ENCODE results near the gene MYO18A.
"Not testable (repeated sequence)": the region's sequence is repeated elsewhere in the genome, so short reads cannot be mapped to it uniquely, and the experiment has no call there.

MYO18A gene, protein sequence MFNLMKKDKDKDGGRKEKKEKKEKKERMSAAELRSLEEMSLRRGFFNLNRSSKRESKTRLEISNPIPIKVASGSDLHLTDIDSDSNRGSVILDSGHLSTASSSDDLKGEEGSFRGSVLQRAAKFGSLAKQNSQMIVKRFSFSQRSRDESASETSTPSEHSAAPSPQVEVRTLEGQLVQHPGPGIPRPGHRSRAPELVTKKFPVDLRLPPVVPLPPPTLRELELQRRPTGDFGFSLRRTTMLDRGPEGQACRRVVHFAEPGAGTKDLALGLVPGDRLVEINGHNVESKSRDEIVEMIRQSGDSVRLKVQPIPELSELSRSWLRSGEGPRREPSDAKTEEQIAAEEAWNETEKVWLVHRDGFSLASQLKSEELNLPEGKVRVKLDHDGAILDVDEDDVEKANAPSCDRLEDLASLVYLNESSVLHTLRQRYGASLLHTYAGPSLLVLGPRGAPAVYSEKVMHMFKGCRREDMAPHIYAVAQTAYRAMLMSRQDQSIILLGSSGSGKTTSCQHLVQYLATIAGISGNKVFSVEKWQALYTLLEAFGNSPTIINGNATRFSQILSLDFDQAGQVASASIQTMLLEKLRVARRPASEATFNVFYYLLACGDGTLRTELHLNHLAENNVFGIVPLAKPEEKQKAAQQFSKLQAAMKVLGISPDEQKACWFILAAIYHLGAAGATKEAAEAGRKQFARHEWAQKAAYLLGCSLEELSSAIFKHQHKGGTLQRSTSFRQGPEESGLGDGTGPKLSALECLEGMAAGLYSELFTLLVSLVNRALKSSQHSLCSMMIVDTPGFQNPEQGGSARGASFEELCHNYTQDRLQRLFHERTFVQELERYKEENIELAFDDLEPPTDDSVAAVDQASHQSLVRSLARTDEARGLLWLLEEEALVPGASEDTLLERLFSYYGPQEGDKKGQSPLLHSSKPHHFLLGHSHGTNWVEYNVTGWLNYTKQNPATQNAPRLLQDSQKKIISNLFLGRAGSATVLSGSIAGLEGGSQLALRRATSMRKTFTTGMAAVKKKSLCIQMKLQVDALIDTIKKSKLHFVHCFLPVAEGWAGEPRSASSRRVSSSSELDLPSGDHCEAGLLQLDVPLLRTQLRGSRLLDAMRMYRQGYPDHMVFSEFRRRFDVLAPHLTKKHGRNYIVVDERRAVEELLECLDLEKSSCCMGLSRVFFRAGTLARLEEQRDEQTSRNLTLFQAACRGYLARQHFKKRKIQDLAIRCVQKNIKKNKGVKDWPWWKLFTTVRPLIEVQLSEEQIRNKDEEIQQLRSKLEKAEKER (N-terminal part only)

DNA sequence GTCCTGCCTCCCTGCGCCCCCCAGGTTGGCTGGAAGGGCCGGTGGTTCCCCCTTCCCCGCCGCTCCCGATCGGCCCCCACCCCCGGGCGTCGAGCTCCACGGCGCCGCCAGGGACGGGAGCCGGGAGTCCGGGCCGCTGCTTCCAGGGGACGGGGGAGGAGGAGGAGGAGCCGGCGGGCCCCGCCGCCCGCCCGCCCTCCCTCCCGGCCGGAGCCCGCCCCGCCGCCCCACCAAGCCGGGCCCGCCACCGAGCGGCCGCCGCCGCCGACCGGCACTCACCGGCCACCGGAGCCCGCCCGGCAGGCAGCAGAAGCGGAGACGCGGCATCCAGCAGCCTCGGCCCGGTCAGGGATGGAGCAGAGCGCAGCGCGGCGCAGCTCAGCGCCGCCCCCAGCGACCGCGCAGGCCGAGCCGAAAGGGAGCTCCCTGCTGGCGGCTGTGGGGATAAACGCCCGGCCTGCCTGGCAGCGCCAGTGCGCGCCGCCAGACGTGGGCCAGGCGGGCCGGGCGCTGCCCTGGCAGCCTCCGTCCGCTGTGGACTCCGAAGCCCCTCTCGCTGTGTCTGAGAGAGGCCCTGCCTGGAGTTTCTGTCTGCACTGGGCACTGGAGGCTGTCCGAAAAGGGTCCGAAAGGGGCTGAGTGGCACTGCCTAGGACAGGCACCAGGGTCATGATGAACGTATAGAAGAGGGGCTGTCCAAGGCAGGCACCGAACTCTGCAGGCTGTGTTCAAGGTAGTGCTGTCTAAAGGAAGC, at the start of gene MYO18A:
MYO18A (minus strand) TSS at position 365 of the 754 bp plus-strand sequence. CDS start 13,458 bp downstream, outside the sequence.
- peak; percentile 69 for TF ChIP-seq CTCF (IDR thresholded peaks at IDR 0.05; ENCODE audit: low read depth, low read length)
- DNase-seq (ENCODE audit: low read depth, low spot score), result peak; percentile 69
- peak within 1 kb of the TSS; percentile 59 for H3K4me3 ChIP-seq (ENCODE audit: low read depth, low read length)
- in situ Hi-C loops (cut with HindIII; ENCODE audit: low sequenced_read_pairs), result no loop called here

DNA sequence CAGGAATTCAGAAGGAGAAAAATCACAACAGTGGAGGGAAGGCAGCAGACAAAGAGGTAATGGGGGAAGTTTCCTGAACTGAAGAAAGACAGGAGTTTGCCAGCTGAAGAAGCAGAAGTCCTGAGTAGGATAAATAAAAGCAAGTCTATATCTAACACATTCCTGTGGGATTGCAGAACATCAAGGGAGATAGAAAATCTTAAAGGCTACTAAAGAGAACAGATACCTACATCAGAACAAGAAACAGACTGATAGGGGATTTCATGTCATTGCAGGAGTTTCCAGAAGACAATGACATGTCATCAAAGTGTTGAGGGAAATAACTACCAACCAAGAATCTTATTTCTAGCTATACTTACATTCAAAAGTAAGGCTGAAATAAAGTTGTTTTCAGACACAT, 45.2 kb upstream of the MYO18A start:
- in situ Hi-C loops (cut with HindIII; ENCODE audit: low sequenced_read_pairs), result no loop called here
- no peak overlapping the region for H3K4me3 ChIP-seq (ENCODE audit: low read depth, low read length)
- DNase-seq (ENCODE audit: low read depth, low spot score), result no peak
- TF ChIP-seq CTCF (IDR thresholded peaks at IDR 0.05; ENCODE audit: low read depth, low read length), result no peak

GRCh38 chr17:29221338-29221737, 41.1 kb upstream of the MYO18A start:
- DNase-seq (ENCODE audit: low read depth, low spot score); H3K4me3 ChIP-seq (ENCODE audit: low read depth, low read length); in situ Hi-C loops (cut with HindIII; ENCODE audit: low sequenced_read_pairs): not testable (repeated sequence)

DNA sequence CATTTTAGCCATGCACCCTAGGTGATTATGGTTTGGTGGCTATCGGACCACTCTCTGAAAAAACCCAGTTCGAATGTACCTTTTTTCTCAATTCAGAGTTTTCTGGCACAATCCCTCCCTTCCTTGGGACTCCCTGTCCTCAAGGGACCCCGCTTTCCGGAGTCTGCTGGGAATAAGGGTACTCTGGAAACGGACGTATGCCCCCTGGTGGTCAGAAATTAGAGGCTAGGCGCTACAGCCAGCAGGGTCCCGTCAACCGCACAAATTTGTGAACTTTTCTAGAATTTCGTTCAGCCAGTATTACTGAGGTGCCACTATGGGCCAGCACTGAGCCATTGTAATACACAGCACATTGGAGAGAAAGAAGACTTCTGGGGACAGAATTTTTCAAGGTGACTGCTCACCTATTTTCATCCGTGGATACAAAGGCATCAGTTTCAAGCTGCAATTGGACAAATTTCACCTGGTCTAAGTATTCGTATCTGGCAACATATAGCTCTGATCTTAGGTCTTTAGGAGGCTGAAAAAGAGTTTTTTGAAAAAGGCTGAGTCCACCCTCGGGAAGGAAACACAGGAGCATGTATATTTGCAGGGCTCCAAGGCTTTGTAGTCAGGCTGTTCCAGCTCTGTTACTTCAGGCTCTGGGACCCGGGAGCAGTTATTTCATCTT, 39.3 kb upstream of the MYO18A start:
- in situ Hi-C loops (cut with HindIII; ENCODE audit: low sequenced_read_pairs), result no loop called here
- peak; percentile 96 for TF ChIP-seq CTCF (IDR thresholded peaks at IDR 0.05; ENCODE audit: low read depth, low read length)
- H3K4me3 ChIP-seq (ENCODE audit: low read depth, low read length), result no peak overlapping the region
- DNase-seq (ENCODE audit: low read depth, low spot score), result peak; percentile 84

GRCh38 chr17:29216856-29217255, 36.7 kb upstream of the MYO18A start:
- no peak overlapping the region for H3K4me3 ChIP-seq (ENCODE audit: low read depth, low read length)
- in situ Hi-C loops (cut with HindIII; ENCODE audit: low sequenced_read_pairs), result no loop called here
- TF ChIP-seq CTCF (IDR thresholded peaks at IDR 0.05; ENCODE audit: low read depth, low read length), result no peak
- no peak for DNase-seq (ENCODE audit: low read depth, low spot score)

DNA sequence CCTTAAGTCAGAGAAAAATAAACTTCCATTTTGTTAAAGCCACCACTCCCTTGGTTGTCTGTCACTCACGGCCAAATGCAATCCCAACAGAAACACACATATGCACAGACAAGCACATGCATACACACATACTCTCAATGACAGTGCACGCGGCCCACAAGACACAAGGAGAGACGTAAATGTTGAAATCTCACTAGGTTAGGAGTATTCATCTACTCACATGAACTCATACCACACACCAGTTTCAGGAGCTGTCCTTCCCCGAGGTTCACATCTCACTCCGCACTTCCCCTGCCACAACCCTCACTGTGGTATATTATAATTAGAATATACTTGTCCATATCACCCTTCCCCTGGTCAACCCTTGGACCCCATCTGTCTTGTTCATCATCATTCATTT, 36.0 kb upstream of the MYO18A start:
- H3K4me3 ChIP-seq (ENCODE audit: low read depth, low read length), result no peak overlapping the region
- no peak for TF ChIP-seq CTCF (IDR thresholded peaks at IDR 0.05; ENCODE audit: low read depth, low read length)
- no peak for DNase-seq (ENCODE audit: low read depth, low spot score)
- in situ Hi-C loops (cut with HindIII; ENCODE audit: low sequenced_read_pairs), result no loop called here
